ENCODE results near the gene EMP3.
A peak's percentile ranks its signal among the peaks of the same experiment; 100 is the strongest.

Gene EMP3

GRCh38 chr19:48363810-48364597 lies 38.7 kb downstream of the EMP3 start, which contains the start of the genes SYNGR4 and TMEM143:
TSS of gene SYNGR4 (plus strand) at chr19:48364367. CDS start at chr19:48365843, 1,476 bp downstream.
TSS of gene TMEM143 (minus strand) at chr19:48363940. CDS start at chr19:48363920, 20 bp downstream.
- Histone ChIP-seq H2AFZ (ENCODE audit: low read depth, low read length) (peak within 1 kb of the TSS; percentile 54), H3K9me3 (ENCODE audit: insufficient read depth, low read length) (no peaks in the 10 kb centered on the region), H3K79me2 (ENCODE audit: low read length) (no peaks in the 10 kb centered on the region), H3K36me3 (replicated peaks; ENCODE audit: low read depth, low read length) (peaks cover 4% of the 10 kb centered on the region), H3K4me2 (ENCODE audit: low read length) (peak within 1 kb of the TSS; percentile 98), H3K9ac (ENCODE audit: low read length) (peak within 1 kb of the TSS; percentile 98), H3K4me3 (ENCODE audit: low read length) (peak within 1 kb of the TSS; percentile 84), H3K4me1 (ENCODE audit: low read length) (peaks cover 13% of the 10 kb centered on the region), H3K27me3 (ENCODE audit: low read depth, low read length) (no peaks in the 10 kb centered on the region), H4K20me1 (ENCODE audit: insufficient read depth, low read length) (no peaks in the 10 kb centered on the region), H3K27ac (ENCODE audit: low read length) (peak within 1 kb of the TSS; percentile 85)
- TF ChIP-seq CTCF (IDR thresholded peaks at IDR 0.05; ENCODE audit: low read depth, low read length) = no peak
- TF ChIP-seq EZH2phosphoT487 (IDR thresholded peaks at IDR 0.05; ENCODE audit: low read depth) = no peak

GRCh38 chr19:48364598-48365348 lies 39.4 kb downstream of the EMP3 start:
- peak overlapping the region; percentile 98 for H3K4me2 ChIP-seq (ENCODE audit: low read length)
- peaks cover 13% of the 10 kb centered on the region for H3K4me1 ChIP-seq (ENCODE audit: low read length)
- no peak for TF ChIP-seq CTCF (IDR thresholded peaks at IDR 0.05; ENCODE audit: low read depth, low read length)
- no peak for TF ChIP-seq EZH2phosphoT487 (IDR thresholded peaks at IDR 0.05; ENCODE audit: low read depth)
- peak overlapping the region; percentile 84 for H3K4me3 ChIP-seq (ENCODE audit: low read length)
- H3K27ac ChIP-seq (ENCODE audit: low read length) = peak overlapping the region; percentile 85
- H3K36me3 ChIP-seq (replicated peaks; ENCODE audit: low read depth, low read length) = peaks cover 4% of the 10 kb centered on the region
- peak overlapping the region; percentile 54 for H2AFZ ChIP-seq (ENCODE audit: low read depth, low read length)
- peak overlapping the region; percentile 98 for H3K9ac ChIP-seq (ENCODE audit: low read length)
- no peaks in the 10 kb centered on the region for H3K27me3 ChIP-seq (ENCODE audit: low read depth, low read length)
- H3K9me3 ChIP-seq (ENCODE audit: insufficient read depth, low read length) = no peaks in the 10 kb centered on the region
- H4K20me1 ChIP-seq (ENCODE audit: insufficient read depth, low read length) = no peaks in the 10 kb centered on the region
- no peaks in the 10 kb centered on the region for H3K79me2 ChIP-seq (ENCODE audit: low read length)

- no peak overlapping the region for H3K9ac ChIP-seq (ENCODE audit: low read length)
Measured at GRCh38 chr19:48365602-48366001, 40.2 kb downstream of the EMP3 start.

More at GRCh38 chr19:48365602-48366001, 40.2 kb downstream of the EMP3 start:
- Histone ChIP-seq H4K20me1 (ENCODE audit: insufficient read depth, low read length) (no peaks in the 10 kb centered on the region), H3K79me2 (ENCODE audit: low read length) (no peaks in the 10 kb centered on the region), H2AFZ (ENCODE audit: low read depth, low read length) (no peak overlapping the region), H3K27ac (ENCODE audit: low read length) (no peak overlapping the region), H3K4me2 (ENCODE audit: low read length) (no peak overlapping the region), H3K4me3 (ENCODE audit: low read length) (no peak overlapping the region), H3K36me3 (replicated peaks; ENCODE audit: low read depth, low read length) (peaks cover 4% of the 10 kb centered on the region), H3K4me1 (ENCODE audit: low read length) (peaks cover 13% of the 10 kb centered on the region), H3K27me3 (ENCODE audit: low read depth, low read length) (no peaks in the 10 kb centered on the region), H3K9me3 (ENCODE audit: insufficient read depth, low read length) (no peaks in the 10 kb centered on the region)
- TF ChIP-seq CTCF (IDR thresholded peaks at IDR 0.05; ENCODE audit: low read depth, low read length) (no peak), EZH2phosphoT487 (IDR thresholded peaks at IDR 0.05; ENCODE audit: low read depth) (no peak)

Measured in OCI-LY3 (cell line).